WTC11 (cell line): ENCODE results near the gene SORCS2. TPM values are rescaled to one million over a fixed set of nuclear protein-coding genes. Genes with fewer than 3 reads are reported as not detected.

ENCODE experiments used
- ATAC-seq: fragments of 200-7000 bp; cut with Tn5 transposase; 2 replicates; pipeline ENCODE4 v1.10.0; 2021; ENCODE audit warnings: mild to moderate bottlenecking, moderate library complexity
- CTCF ChIA-PET: fragments of 300-600 bp; sonication (Branson Sonifier 250); formaldehyde crosslinking; loops from one replicate; lab custom pipeline; 2021; ENCODE audit warnings: antibody characterized with exemption; lab: Charles Lee
- POLR2A ChIA-PET: fragments of 350-600 bp; sonication (Branson Sonifier 250); formaldehyde crosslinking; loops from one replicate; lab custom pipeline; 2021; ENCODE audit warnings: antibody characterized with exemption; lab: Charles Lee
- DNase-seq: peaks from one replicate; pipeline ENCODE4 v3.0.0; 2021; ENCODE audit warnings: low spot score
- H3K27ac Mint-ChIP-seq: 2 replicates; pipeline ENCODE4 v1.8.0; 2021; ENCODE audit warnings: mixed read lengths
- H3K27me3 Mint-ChIP-seq: 2 replicates; pipeline ENCODE4 v1.8.0; 2021; ENCODE audit warnings: low read depth, mild to moderate bottlenecking, moderate library complexity, mixed read lengths
- H3K36me3 Mint-ChIP-seq: 2 replicates; pipeline ENCODE4 v1.8.0; 2021; ENCODE audit warnings: mixed read lengths
- H3K4me1 Mint-ChIP-seq: 2 replicates; pipeline ENCODE4 v1.8.0; 2022; ENCODE audit warnings: mixed read lengths
- H3K4me3 Mint-ChIP-seq: 2 replicates; pipeline ENCODE4 v1.8.0; 2021; ENCODE audit warnings: mild to moderate bottlenecking, moderate library complexity, mixed read lengths
- H3K9me3 Mint-ChIP-seq: 2 replicates; pipeline ENCODE4 v1.8.0; 2021; ENCODE audit warnings: mixed read lengths
- ATF1 ChIP-seq: sonication (generic); formaldehyde crosslinking; IDR thresholded peaks from 2 replicates; pipeline ENCODE4 v1.8.1; 2023; ENCODE audit warnings: mild to moderate bottlenecking, moderate library complexity, missing genetic modification reagents
- CBFB ChIP-seq: sonication (generic); formaldehyde crosslinking; IDR thresholded peaks from 2 replicates; pipeline ENCODE4 v1.8.1; 2022; ENCODE audit warnings: mild to moderate bottlenecking, low read depth, missing genetic modification reagents
- EMX1 ChIP-seq: fragments of 250-450 bp; sonication (Bioruptor Pico); IDR thresholded peaks from 2 replicates; pipeline ENCODE4 v1.8.0; 2021; ENCODE audit warnings: mild to moderate bottlenecking
- GABPB1 ChIP-seq: sonication (generic); formaldehyde crosslinking; IDR thresholded peaks from 2 replicates; pipeline ENCODE4 v1.8.1; 2023; ENCODE audit warnings: mild to moderate bottlenecking, missing genetic modification reagents
- MXD4 ChIP-seq: fragments of 250-450 bp; sonication (Bioruptor Pico); IDR thresholded peaks from 2 replicates; pipeline ENCODE4 v1.8.0; 2021; ENCODE audit warnings: mild to moderate bottlenecking, moderate library complexity, borderline replicate concordance
- NFE2L1 ChIP-seq: sonication (generic); formaldehyde crosslinking; IDR thresholded peaks from 2 replicates; pipeline ENCODE4 v1.8.1; 2023; ENCODE audit warnings: missing genetic modification reagents
- OVOL2 ChIP-seq: fragments of 250-450 bp; sonication (Bioruptor Pico); IDR thresholded peaks from 2 replicates; pipeline ENCODE4 v1.9.0; 2021; ENCODE audit warnings: mild to moderate bottlenecking, borderline replicate concordance
- SMAD4 ChIP-seq: sonication (generic); formaldehyde crosslinking; IDR thresholded peaks from 2 replicates; pipeline ENCODE4 v1.8.0; 2022; ENCODE audit warnings: mild to moderate bottlenecking, missing genetic modification reagents
- ZNF263 ChIP-seq: sonication (generic); formaldehyde crosslinking; IDR thresholded peaks from 2 replicates; pipeline ENCODE4 v1.8.1; 2022; ENCODE audit warnings: low read depth, mild to moderate bottlenecking, moderate library complexity, missing genetic modification reagents
- ZNF317 ChIP-seq: sonication (generic); formaldehyde crosslinking; IDR thresholded peaks from 2 replicates; pipeline ENCODE4 v1.8.1; 2023; ENCODE audit warnings: low read depth, mild to moderate bottlenecking, moderate library complexity, missing genetic modification reagents, borderline replicate concordance
- total RNA-seq: library from RNA; stranded (reverse); gene quantifications from 3 replicates; pipeline ENCODE4 v1.2.3, GENCODE V29; 2021
- TF ChIP-seq, protein P1 (sequence below): sonication (generic); formaldehyde crosslinking; IDR thresholded peaks from 2 replicates; pipeline ENCODE4 v1.8.0; 2023; ENCODE audit warnings: missing genetic modification reagents
- TF ChIP-seq, protein P2 (sequence below): sonication (generic); formaldehyde crosslinking; IDR thresholded peaks from 2 replicates; pipeline ENCODE4 v1.8.1; 2022; ENCODE audit warnings: low read depth, missing genetic modification reagents, borderline replicate concordance
- TF ChIP-seq, protein P3 (sequence below): sonication (generic); formaldehyde crosslinking; IDR thresholded peaks from 2 replicates; pipeline ENCODE4 v1.8.1; 2022; ENCODE audit warnings: missing genetic modification reagents, borderline replicate concordance
- TF ChIP-seq, protein P4 (sequence below): sonication (generic); formaldehyde crosslinking; IDR thresholded peaks from 2 replicates; pipeline ENCODE4 v1.8.0; 2022; ENCODE audit warnings: mild to moderate bottlenecking, missing genetic modification reagents
- TF ChIP-seq, protein P5 (sequence below): sonication (generic); formaldehyde crosslinking; IDR thresholded peaks from 2 replicates; pipeline ENCODE4 v1.8.0; 2022; ENCODE audit warnings: missing genetic modification reagents
- TF ChIP-seq, protein P6 (sequence below): sonication (generic); formaldehyde crosslinking; IDR thresholded peaks from 2 replicates; pipeline ENCODE4 v1.8.1; 2023; ENCODE audit warnings: mild to moderate bottlenecking, moderate library complexity, missing genetic modification reagents
- TF ChIP-seq, protein P7 (sequence below): sonication (generic); formaldehyde crosslinking; conservative IDR thresholded peaks from 2 replicates; pipeline ENCODE4 v1.8.1; 2023; ENCODE audit warnings: mild to moderate bottlenecking, low read depth, missing genetic modification reagents, moderate library complexity

SORCS2 gene
- total RNA-seq, 1 experiment from 2014 or later: 6.6 TPM

DNA sequence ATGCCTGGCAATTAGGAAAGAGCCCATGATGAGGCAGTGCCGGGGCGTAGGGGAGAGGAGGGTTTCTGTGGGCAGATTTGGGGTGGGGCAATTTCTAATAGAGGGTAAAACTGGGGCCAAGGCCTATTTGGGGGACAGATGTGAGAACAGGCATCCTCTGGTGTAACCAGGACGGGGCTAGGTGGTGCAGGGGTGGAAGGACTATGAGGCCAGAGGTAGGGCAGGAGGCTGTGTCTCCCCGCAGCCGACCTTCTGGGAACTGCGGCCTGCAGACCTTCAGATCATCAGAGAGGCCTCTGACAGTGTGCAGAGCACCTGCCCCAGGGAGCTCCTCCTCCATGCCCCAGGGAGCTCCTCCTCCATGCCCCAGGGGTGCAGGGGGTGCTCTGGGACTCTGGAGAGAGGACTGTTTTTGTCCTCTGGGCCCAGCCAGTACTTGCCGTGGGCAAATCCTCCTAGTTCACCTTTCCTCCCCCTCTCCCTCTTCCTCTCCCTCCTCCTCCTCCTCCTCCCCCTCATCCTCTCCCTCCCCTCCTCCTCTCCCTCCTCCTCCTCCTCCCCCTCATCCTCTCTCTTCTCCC is 101.9 kb downstream of the SORCS2 start:
- H3K27ac Mint-ChIP-seq: no peak overlapping the region
- CTCF ChIA-PET: interaction anchor here (0.7 kb wide), 1 partner anchor 42 kb away, joined by 5 read pairs; no protein-coding TSS in a partner anchor
- TF ChIP-seq, protein P1, sequence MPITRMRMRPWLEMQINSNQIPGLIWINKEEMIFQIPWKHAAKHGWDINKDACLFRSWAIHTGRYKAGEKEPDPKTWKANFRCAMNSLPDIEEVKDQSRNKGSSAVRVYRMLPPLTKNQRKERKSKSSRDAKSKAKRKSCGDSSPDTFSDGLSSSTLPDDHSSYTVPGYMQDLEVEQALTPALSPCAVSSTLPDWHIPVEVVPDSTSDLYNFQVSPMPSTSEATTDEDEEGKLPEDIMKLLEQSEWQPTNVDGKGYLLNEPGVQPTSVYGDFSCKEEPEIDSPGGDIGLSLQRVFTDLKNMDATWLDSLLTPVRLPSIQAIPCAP (CRISPR knock-in tag): no peak
- peak; percentile 44; the same call in 1 of the 2 replicates for TF ChIP-seq ZNF263 (CRISPR knock-in tag)
- no peak for TF ChIP-seq OVOL2 (CRISPR knock-in tag)
- TF ChIP-seq GABPB1 (CRISPR knock-in tag): no peak
- TF ChIP-seq MXD4 (CRISPR knock-in tag): no peak
- TF ChIP-seq, all 79 proteins: peak for 1

DNA sequence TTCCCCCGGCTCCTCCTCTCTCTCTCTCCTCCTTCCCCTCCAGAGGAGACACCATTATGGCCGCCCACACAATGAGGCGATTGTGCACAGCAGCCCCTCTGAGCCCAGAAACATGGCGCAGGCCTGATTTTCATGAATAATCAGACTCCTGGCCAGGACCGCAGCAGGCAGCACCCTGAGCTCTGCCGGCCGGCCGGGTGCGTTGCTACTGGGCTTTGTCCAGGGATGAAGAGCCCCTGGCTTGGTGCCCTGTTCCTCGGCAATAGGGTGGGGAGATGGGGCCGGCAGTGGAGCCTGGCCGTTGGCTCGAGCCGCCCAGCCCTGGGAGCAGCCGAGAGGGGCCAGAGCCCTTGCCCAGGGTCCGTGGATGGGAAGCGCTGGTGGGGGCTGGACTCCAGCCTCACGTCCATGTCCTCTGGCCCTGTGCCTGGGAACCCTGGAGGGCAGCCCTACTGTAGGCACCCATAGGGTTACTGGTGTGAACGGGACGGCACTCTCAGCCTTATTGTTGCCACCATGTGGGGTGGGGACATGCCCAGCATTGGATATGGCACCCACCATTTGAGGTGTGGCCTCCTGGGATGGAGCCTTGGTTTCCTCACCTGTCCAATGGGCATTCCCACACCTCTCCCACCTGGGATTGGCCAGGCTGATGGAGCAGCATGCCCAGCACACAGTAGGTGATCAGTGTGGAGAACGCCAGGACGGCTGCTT is 103.0 kb downstream of the SORCS2 start:
- Mint-ChIP-seq H3K4me1 (peaks cover 3% of the 10 kb centered on the region; the same call in 1 of the 2 replicates), H3K27me3 (no peaks in the 10 kb centered on the region), H3K4me3 (no peak overlapping the region), H3K9me3 (no peaks in the 10 kb centered on the region), H3K27ac (no peak overlapping the region), H3K36me3 (no peaks in the 10 kb centered on the region)
- ChIA-PET CTCF (interaction anchor here (1.0 to 2.6 kb wide), 8 partner anchors 29 to 166 kb away, joined by 3 to 13 read pairs (median 4); no protein-coding TSS in a partner anchor), POLR2A (no interaction called here)
- DNase-seq (no peak), ATAC-seq (no peak)
- no peak for TF ChIP-seq NFE2L1 (CRISPR knock-in tag)
- TF ChIP-seq, protein P2, sequence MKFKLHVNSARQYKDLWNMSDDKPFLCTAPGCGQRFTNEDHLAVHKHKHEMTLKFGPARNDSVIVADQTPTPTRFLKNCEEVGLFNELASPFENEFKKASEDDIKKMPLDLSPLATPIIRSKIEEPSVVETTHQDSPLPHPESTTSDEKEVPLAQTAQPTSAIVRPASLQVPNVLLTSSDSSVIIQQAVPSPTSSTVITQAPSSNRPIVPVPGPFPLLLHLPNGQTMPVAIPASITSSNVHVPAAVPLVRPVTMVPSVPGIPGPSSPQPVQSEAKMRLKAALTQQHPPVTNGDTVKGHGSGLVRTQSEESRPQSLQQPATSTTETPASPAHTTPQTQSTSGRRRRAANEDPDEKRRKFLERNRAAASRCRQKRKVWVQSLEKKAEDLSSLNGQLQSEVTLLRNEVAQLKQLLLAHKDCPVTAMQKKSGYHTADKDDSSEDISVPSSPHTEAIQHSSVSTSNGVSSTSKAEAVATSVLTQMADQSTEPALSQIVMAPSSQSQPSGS (CRISPR knock-in tag): no peak
- no peak for TF ChIP-seq EMX1 (CRISPR knock-in tag)
- TF ChIP-seq SMAD4 (CRISPR knock-in tag): no peak
- no peak for TF ChIP-seq ZNF317
- TF ChIP-seq, protein P3, sequence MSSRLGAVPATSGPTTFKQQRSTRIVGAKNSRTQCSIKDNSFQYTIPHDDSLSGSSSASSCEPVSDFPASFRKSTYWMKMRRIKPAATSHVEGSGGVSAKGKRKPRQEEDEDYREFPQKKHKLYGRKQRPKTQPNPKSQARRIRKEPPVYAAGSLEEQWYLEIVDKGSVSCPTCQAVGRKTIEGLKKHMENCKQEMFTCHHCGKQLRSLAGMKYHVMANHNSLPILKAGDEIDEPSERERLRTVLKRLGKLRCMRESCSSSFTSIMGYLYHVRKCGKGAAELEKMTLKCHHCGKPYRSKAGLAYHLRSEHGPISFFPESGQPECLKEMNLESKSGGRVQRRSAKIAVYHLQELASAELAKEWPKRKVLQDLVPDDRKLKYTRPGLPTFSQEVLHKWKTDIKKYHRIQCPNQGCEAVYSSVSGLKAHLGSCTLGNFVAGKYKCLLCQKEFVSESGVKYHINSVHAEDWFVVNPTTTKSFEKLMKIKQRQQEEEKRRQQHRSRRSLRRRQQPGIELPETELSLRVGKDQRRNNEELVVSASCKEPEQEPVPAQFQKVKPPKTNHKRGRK: no peak
- TF ChIP-seq ATF1: no peak
- TF ChIP-seq, protein P4, sequence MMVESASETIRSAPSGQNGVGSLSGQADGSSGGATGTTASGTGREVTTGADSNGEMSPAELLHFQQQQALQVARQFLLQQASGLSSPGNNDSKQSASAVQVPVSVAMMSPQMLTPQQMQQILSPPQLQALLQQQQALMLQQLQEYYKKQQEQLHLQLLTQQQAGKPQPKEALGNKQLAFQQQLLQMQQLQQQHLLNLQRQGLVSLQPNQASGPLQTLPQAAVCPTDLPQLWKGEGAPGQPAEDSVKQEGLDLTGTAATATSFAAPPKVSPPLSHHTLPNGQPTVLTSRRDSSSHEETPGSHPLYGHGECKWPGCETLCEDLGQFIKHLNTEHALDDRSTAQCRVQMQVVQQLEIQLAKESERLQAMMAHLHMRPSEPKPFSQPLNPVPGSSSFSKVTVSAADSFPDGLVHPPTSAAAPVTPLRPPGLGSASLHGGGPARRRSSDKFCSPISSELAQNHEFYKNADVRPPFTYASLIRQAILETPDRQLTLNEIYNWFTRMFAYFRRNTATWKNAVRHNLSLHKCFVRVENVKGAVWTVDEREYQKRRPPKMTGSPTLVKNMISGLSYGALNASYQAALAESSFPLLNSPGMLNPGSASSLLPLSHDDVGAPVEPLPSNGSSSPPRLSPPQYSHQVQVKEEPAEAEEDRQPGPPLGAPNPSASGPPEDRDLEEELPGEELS (CRISPR knock-in tag): no peak
- TF ChIP-seq, protein P5, sequence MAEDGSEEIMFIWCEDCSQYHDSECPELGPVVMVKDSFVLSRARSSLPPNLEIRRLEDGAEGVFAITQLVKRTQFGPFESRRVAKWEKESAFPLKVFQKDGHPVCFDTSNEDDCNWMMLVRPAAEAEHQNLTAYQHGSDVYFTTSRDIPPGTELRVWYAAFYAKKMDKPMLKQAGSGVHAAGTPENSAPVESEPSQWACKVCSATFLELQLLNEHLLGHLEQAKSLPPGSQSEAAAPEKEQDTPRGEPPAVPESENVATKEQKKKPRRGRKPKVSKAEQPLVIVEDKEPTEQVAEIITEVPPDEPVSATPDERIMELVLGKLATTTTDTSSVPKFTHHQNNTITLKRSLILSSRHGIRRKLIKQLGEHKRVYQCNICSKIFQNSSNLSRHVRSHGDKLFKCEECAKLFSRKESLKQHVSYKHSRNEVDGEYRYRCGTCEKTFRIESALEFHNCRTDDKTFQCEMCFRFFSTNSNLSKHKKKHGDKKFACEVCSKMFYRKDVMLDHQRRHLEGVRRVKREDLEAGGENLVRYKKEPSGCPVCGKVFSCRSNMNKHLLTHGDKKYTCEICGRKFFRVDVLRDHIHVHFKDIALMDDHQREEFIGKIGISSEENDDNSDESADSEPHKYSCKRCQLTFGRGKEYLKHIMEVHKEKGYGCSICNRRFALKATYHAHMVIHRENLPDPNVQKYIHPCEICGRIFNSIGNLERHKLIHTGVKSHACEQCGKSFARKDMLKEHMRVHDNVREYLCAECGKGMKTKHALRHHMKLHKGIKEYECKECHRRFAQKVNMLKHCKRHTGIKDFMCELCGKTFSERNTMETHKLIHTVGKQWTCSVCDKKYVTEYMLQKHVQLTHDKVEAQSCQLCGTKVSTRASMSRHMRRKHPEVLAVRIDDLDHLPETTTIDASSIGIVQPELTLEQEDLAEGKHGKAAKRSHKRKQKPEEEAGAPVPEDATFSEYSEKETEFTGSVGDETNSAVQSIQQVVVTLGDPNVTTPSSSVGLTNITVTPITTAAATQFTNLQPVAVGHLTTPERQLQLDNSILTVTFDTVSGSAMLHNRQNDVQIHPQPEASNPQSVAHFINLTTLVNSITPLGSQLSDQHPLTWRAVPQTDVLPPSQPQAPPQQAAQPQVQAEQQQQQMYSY (CRISPR knock-in tag): no peak
- TF ChIP-seq, protein P6, sequence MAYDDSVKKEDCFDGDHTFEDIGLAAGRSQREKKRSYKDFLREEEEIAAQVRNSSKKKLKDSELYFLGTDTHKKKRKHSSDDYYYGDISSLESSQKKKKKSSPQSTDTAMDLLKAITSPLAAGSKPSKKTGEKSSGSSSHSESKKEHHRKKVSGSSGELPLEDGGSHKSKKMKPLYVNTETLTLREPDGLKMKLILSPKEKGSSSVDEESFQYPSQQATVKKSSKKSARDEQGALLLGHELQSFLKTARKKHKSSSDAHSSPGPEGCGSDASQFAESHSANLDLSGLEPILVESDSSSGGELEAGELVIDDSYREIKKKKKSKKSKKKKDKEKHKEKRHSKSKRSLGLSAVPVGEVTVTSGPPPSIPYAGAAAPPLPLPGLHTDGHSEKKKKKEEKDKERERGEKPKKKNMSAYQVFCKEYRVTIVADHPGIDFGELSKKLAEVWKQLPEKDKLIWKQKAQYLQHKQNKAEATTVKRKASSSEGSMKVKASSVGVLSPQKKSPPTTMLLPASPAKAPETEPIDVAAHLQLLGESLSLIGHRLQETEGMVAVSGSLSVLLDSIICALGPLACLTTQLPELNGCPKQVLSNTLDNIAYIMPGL (CRISPR knock-in tag): no peak
- no peak for TF ChIP-seq CBFB (CRISPR knock-in tag)
- TF ChIP-seq, protein P7, sequence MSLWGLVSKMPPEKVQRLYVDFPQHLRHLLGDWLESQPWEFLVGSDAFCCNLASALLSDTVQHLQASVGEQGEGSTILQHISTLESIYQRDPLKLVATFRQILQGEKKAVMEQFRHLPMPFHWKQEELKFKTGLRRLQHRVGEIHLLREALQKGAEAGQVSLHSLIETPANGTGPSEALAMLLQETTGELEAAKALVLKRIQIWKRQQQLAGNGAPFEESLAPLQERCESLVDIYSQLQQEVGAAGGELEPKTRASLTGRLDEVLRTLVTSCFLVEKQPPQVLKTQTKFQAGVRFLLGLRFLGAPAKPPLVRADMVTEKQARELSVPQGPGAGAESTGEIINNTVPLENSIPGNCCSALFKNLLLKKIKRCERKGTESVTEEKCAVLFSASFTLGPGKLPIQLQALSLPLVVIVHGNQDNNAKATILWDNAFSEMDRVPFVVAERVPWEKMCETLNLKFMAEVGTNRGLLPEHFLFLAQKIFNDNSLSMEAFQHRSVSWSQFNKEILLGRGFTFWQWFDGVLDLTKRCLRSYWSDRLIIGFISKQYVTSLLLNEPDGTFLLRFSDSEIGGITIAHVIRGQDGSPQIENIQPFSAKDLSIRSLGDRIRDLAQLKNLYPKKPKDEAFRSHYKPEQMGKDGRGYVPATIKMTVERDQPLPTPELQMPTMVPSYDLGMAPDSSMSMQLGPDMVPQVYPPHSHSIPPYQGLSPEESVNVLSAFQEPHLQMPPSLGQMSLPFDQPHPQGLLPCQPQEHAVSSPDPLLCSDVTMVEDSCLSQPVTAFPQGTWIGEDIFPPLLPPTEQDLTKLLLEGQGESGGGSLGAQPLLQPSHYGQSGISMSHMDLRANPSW (CRISPR knock-in tag): no peak

More for the DNA sequence above, 101.9 kb downstream of the SORCS2 start:
- H3K9me3 Mint-ChIP-seq: no peaks in the 10 kb centered on the region
- no peak for DNase-seq
- H3K4me3 Mint-ChIP-seq: no peak overlapping the region
- H3K36me3 Mint-ChIP-seq: no peaks in the 10 kb centered on the region
- H3K27me3 Mint-ChIP-seq: no peaks in the 10 kb centered on the region
- peaks cover 3% of the 10 kb centered on the region; the same call in 1 of the 2 replicates for H3K4me1 Mint-ChIP-seq
- ATAC-seq: no peak
- POLR2A ChIA-PET: no interaction called here
